Measurements from ENCODE around the gene APOOL.
"Not testable (repeated sequence)": the region's sequence is repeated elsewhere in the genome, so short reads cannot be mapped to it uniquely, and the experiment has no call there.

The APOOL gene

GRCh38 chrX:85003655-85004244 lies at the start of gene APOOL:
Gene APOOL (plus strand): TSS chrX:85003877. CDS start chrX:85003913, 36 bp downstream.
- peak; percentile 63 for DNase-seq

- no peak for DNase-seq
These were observed 47.4 kb upstream of the APOOL start for GRCh38 chrX:84956304-84956703.

- no peak for DNase-seq
These were observed 28.9 kb upstream of the APOOL start for GRCh38 chrX:84974803-84975202.

GRCh38 chrX:84991739-84992138 lies 11.9 kb upstream of the APOOL start:
- not testable (repeated sequence) for DNase-seq

DNA sequence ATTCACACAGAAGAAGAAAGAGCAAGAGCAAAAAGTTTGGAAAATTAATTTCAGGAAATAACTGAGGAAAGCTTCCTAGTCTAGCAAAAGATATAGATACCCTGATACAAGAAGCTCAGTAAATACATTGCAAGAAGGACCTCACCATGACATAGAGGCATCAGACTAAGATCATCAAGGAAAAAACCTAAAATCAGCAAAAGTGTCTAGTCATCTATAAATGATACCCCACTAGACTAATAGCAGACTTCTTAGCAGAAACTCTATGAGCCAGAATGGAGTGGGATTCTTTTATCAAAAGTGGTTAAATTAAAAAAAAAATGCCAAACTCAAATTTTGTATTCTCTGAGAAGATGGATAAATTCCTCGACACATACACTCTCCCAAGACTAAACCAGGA lies 10.5 kb upstream of the APOOL start:
- DNase-seq = no peak

GRCh38 chrX:85001344-85001743 lies 2.3 kb upstream of the APOOL start:
- no peak for DNase-seq

DNA sequence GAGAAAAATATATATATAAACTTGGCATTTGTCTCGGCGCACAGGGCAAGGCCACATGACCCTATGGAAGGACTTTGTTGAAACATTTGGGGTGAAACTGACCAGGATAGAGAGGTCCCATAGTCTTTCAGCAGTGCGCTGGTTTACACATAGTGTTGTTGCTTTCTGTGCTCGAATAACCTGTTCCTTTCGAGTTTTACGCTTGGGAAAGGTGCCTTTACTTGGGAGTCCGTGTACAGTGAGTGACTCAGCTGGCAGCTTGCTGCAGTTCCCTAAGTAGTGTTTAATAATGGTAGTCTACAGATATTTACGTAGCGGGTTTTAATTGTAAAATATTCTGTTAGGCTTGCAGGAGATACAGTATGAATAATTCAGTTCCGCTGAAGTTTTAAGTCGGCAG lies 578 bp downstream of the APOOL start:
- DNase-seq = peak; percentile 1

DNA sequence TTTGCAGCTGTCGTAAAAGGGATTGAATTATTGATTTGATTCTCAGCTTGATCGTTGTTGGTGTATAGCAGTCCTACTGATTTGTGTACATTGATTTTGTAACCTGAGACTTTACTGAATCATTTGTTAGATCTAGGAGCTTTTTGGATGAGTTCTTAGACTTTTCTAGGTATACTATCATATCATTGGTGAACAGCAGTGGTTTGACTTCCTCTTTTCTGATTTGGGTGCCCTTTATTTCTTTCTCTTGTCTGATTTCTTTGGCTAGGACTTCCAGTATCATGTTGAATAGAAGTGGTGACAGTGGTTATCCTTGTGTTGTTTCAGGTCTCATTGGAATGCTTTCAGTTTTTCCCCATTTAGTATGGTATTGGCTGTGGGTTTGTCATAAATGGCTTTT lies 8.4 kb downstream of the APOOL start:
- DNase-seq = no peak

DNA sequence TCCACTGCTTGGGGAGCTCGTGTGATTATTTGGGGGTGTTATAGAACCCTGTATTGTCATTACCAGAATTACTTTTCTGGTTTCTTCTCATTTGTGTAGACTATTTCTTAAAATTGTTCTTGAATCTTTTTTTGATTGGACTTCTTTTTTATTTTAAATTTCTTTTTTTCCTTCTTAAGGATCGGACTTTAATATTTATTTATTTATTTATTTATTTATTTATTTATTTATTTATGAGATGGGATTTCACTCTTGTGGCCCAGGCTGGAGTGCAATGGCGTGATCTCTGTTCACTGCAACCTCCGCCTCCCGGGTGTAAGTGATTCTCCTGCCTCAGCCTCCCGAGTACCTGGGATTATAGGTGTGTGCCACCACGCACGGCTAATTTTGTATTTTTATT lies 11.7 kb downstream of the APOOL start:
- not testable (repeated sequence) for DNase-seq

- no peak for DNase-seq
These were observed 14.0 kb downstream of the APOOL start for GRCh38 chrX:85017721-85018120.

DNA sequence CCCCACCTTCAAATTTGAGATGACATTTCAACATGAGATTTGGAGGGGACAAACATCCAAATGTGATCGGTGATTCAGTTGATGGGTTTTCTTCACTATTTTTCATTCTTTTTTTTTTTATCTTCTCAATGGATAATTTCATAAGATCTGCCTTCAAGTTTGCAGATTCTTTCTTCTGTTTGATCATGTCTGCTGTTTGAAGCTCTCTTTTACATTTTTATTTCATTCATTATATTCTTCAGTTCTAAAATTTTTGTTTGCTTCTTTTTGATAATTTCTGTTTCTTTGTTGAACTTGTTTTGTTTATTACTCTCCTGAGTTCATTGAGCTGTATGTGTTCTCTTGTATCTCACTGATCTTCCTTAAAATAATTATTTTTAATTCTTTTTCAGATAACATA lies 14.8 kb downstream of the APOOL start:
- DNase-seq = no peak

- no peak for DNase-seq
These were observed 16.5 kb downstream of the APOOL start for GRCh38 chrX:85020216-85020615.

DNA sequence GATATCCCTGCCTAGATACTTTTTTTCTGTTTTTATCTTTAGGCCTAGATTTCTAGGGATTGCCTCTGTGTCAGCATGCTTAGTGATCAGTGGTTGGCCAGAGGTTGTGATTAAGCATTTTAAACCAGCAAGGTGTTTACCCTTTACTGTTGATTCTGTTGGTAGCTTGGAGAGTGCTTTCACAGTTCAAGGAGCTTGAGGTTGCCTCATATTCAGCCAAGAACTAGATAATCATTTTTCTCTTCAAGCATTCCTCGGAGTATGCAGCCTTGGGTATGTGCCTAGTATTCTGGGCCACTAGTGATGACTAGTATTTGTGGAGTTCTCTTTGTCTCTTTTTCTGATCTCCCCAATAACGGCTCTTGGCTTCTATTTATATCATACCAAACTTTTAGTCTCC lies 20.4 kb downstream of the APOOL start:
- DNase-seq = no peak

- DNase-seq = no peak
These were observed 20.9 kb downstream of the APOOL start for GRCh38 chrX:85024562-85024961.

DNA sequence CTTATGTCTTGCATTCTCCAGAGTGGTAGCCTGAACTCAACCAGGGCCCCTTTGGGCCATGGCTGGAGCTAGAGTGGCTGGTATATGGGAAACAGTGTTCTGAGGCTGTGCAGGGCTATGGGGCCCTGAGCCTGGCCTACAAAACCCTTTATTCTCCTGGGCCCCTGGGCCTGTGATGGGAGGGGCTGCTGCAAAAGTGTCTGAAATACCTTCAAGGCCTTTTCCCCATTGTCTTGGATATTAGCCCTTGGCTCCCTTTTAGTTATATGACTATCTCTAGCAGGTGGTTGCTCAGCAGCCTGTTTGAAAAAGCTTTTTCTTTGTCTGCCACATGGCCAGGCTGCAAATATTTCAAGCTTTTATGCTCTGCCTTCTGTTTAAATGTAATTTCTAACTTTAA lies 22.5 kb downstream of the APOOL start:
- DNase-seq = no peak

GRCh38 chrX:85029043-85029442 lies 25.4 kb downstream of the APOOL start:
- no peak for DNase-seq

- DNase-seq = no peak
These were observed 27.8 kb downstream of the APOOL start for GRCh38 chrX:85031505-85031904.

DNA sequence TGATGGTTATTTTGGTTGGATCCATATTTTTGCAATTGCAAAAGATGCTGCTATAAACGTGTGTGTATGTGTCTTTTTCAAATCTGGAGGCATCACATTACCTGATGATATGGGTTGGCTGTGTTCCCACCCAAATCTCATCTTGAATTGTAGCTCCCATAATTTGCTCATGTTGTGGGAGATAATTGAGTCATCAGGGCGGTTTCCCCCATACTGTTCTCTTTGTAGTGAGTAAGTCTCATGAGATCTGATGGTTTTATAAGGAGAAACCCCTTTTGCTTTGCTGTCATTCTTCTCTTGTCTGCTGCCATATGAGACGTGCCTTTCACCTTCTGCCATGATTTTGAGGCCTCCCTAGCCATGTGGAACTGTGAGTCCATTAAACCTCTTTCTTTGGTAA lies 33.4 kb downstream of the APOOL start:
- no peak for DNase-seq

GRCh38 chrX:85051627-85052026 lies 48.0 kb downstream of the APOOL start:
- no peak for DNase-seq

DNA sequence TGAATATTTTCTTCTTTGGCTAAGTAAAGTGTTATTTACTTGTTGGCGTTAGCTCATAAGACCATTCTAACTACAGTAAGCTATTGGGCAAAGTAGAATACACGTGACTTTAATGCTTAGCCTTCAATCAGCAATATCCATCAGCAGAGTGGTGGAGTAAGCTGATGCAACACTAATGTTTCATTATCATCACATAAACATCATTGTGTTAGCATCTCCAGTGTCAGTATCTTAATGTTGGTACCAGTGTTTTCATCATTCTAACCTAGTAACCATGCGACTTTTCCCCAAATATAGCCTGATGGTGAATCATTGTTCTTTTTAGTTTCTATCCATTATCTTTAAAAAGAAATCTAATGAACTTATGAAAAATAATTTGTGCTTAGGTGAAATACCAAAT lies 48.5 kb downstream of the APOOL start:
- no peak for DNase-seq

GRCh38 chrX:85052636-85053343 lies 49.1 kb downstream of the APOOL start:
- no peak for DNase-seq

GRCh38 chrX:85065512-85066198 lies 62.0 kb downstream of the APOOL start:
- no peak for DNase-seq

DNA sequence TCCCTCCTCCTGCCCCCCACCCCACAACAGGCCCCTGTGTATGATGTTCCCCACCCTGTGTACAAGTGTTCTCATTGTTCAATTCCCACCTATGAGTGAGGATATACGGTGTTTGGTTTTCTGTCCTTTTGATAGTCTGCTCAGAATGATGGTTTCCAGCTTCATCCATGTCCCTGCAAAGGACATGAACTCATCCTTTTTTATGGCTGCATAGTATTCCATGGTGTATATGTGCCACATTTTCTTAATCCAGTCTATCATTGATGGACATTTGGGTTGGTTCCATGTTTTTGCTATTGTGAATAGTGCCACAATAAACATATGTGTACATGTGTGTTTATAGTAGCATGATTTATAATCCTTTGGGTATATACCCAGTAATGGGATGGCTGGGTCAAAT lies 73.6 kb downstream of the APOOL start:
- DNase-seq = not testable (repeated sequence)

DNA sequence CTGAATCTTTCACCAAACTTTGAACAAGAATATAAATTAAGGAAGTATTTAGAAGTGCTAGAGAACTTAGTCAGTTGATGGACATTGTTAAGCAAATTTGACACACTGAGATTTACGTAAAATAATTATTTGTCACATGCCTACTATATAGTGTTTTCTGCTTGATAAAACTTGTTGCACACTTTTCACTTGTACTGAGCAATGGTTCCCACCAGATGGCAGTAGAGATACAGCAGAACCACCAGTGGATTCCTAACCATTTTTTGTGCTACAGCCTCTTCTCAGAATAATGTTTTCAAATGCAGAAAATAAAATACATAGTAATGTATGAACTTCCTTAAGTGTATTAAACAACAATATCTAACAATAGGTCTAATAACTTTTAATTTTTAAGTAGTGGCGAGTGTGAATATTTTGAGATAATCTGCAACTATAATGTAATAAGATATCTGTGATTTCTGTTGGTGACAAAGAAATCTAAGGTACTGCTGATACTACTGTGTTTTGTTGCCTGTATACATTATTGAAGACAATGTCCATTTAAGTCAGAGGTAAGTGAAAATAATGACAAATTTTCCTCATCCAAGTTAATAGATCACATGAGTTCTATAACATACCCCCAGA lies 81.2 kb downstream of the APOOL start:
- no peak for DNase-seq
